ENCODE measurements around the gene NAV2.

NAV2 gene

GRCh38 chr11:19739872-19740271 is 27.2 kb downstream of the NAV2 start:
- H3K4me3 ChIP-seq (ENCODE audit: low read depth, low read length), result no peak overlapping the region

GRCh38 chr11:19740586-19740985 is 27.9 kb downstream of the NAV2 start:
- H3K4me3 ChIP-seq (ENCODE audit: low read depth, low read length), result no peak overlapping the region

GRCh38 chr11:19742588-19743292 is 30.1 kb downstream of the NAV2 start:
- no peak overlapping the region for H3K4me3 ChIP-seq (ENCODE audit: low read depth, low read length)

GRCh38 chr11:19743622-19744021 is 31.0 kb downstream of the NAV2 start:
- no peak overlapping the region for H3K4me3 ChIP-seq (ENCODE audit: low read depth, low read length)

- H3K4me3 ChIP-seq (ENCODE audit: low read depth, low read length), result no peak overlapping the region
These were observed 31.5 kb downstream of the NAV2 start for GRCh38 chr11:19744130-19744529.

- no peak overlapping the region for H3K4me3 ChIP-seq (ENCODE audit: low read depth, low read length)
These were observed 33.4 kb downstream of the NAV2 start for GRCh38 chr11:19746086-19746485.

GRCh38 chr11:19747634-19748033 is 35.0 kb downstream of the NAV2 start:
- H3K4me3 ChIP-seq (ENCODE audit: low read depth, low read length), result no peak overlapping the region

- no peak overlapping the region for H3K4me3 ChIP-seq (ENCODE audit: low read depth, low read length)
These were observed 38.4 kb downstream of the NAV2 start for GRCh38 chr11:19751055-19751454.

- no peak overlapping the region for H3K4me3 ChIP-seq (ENCODE audit: low read depth, low read length)
These were observed 40.9 kb downstream of the NAV2 start for GRCh38 chr11:19753451-19754106.

GRCh38 chr11:19756675-19757475 is 44.2 kb downstream of the NAV2 start:
- H3K4me3 ChIP-seq (ENCODE audit: low read depth, low read length), result no peak overlapping the region

GRCh38 chr11:19759389-19759788 is 46.8 kb downstream of the NAV2 start:
- H3K4me3 ChIP-seq (ENCODE audit: low read depth, low read length), result no peak overlapping the region

- H3K4me3 ChIP-seq (ENCODE audit: low read depth, low read length), result no peak overlapping the region
These were observed 49.6 kb downstream of the NAV2 start for GRCh38 chr11:19762266-19762665.

GRCh38 chr11:19763330-19763729 is 50.7 kb downstream of the NAV2 start:
- no peak overlapping the region for H3K4me3 ChIP-seq (ENCODE audit: low read depth, low read length)

- no peak overlapping the region for H3K4me3 ChIP-seq (ENCODE audit: low read depth, low read length)
These were observed 53.6 kb downstream of the NAV2 start for GRCh38 chr11:19766206-19766605.

GRCh38 chr11:19766810-19767209 is 54.2 kb downstream of the NAV2 start:
- H3K4me3 ChIP-seq (ENCODE audit: low read depth, low read length), result no peak overlapping the region

- H3K4me3 ChIP-seq (ENCODE audit: low read depth, low read length), result no peak overlapping the region
These were observed 55.1 kb downstream of the NAV2 start for GRCh38 chr11:19767627-19768151.

- H3K4me3 ChIP-seq (ENCODE audit: low read depth, low read length), result no peak overlapping the region
These were observed 55.6 kb downstream of the NAV2 start for GRCh38 chr11:19768197-19768596.

GRCh38 chr11:19768815-19769214 is 56.2 kb downstream of the NAV2 start:
- no peak overlapping the region for H3K4me3 ChIP-seq (ENCODE audit: low read depth, low read length)

GRCh38 chr11:19769820-19770219 is 57.2 kb downstream of the NAV2 start:
- no peak overlapping the region for H3K4me3 ChIP-seq (ENCODE audit: low read depth, low read length)

GRCh38 chr11:19770277-19770676 is 57.6 kb downstream of the NAV2 start:
- H3K4me3 ChIP-seq (ENCODE audit: low read depth, low read length), result no peak overlapping the region

- no peak overlapping the region for H3K4me3 ChIP-seq (ENCODE audit: low read depth, low read length)
These were observed 58.8 kb downstream of the NAV2 start for GRCh38 chr11:19771463-19771862.

GRCh38 chr11:19772480-19772879 is 59.8 kb downstream of the NAV2 start:
- no peak overlapping the region for H3K4me3 ChIP-seq (ENCODE audit: low read depth, low read length)

Measured in iPS-11a (cell line).